BLaER1 (cell line): ENCODE measurements around the gene ADGRF1.

Source experiments
- H3K27ac ChIP-seq: shearing (Covaris generic); formaldehyde crosslinking; 2 replicates; pipeline ENCODE4 v1.8.1; 2022
- H3K27me3 ChIP-seq: shearing (Covaris generic); formaldehyde crosslinking; 2 replicates; pipeline ENCODE4 v1.8.1; 2022
- H3K36me3 ChIP-seq: shearing (Covaris generic); formaldehyde crosslinking; 2 replicates; pipeline ENCODE4 v1.8.1; 2022
- H3K4me1 ChIP-seq: shearing (Covaris generic); formaldehyde crosslinking; 2 replicates; pipeline ENCODE4 v1.8.1; 2022
- H3K4me2 ChIP-seq: shearing (Covaris generic); formaldehyde crosslinking; 2 replicates; pipeline ENCODE4 v1.8.1; 2022
- H3K4me3 ChIP-seq: shearing (Covaris generic); formaldehyde crosslinking; 2 replicates; pipeline ENCODE4 v1.8.1; 2022
- H3K9ac ChIP-seq: shearing (Covaris generic); formaldehyde crosslinking; 2 replicates; pipeline ENCODE4 v1.8.1; 2022
- H3K9me3 ChIP-seq: shearing (Covaris generic); formaldehyde crosslinking; 2 replicates; pipeline ENCODE4 v1.8.1; 2022
- H4K20me1 ChIP-seq: shearing (Covaris generic); formaldehyde crosslinking; 2 replicates; pipeline ENCODE4 v1.8.1; 2022
- Cebpa-rat ChIP-seq: shearing (Covaris generic); IDR thresholded peaks from 2 replicates; pipeline ENCODE4 v1.8.1; 2022

ADGRF1 gene

GRCh38 chr6:47076422-47077344 lies 34.6 kb upstream of the ADGRF1 start:
- Histone ChIP-seq H3K4me3 (no peak overlapping the region), H3K4me1 (no peaks in the 10 kb centered on the region), H3K27me3 (no peaks in the 10 kb centered on the region), H3K27ac (no peak overlapping the region), H4K20me1 (no peaks in the 10 kb centered on the region), H3K36me3 (no peaks in the 10 kb centered on the region), H3K9ac (no peak overlapping the region), H3K4me2 (no peak overlapping the region), H3K9me3 (no peaks in the 10 kb centered on the region)
- no peak for TF ChIP-seq Cebpa-rat

- no peak for TF ChIP-seq Cebpa-rat
These were observed 33.7 kb upstream of the ADGRF1 start for GRCh38 chr6:47075741-47076421.

GRCh38 chr6:47075168-47075567 lies 33.0 kb upstream of the ADGRF1 start:
- Histone ChIP-seq H3K9me3 (no peaks in the 10 kb centered on the region), H3K9ac (no peak overlapping the region), H3K36me3 (no peaks in the 10 kb centered on the region), H3K27ac (no peak overlapping the region), H3K27me3 (no peaks in the 10 kb centered on the region), H3K4me3 (no peak overlapping the region), H3K4me2 (no peak overlapping the region), H4K20me1 (no peaks in the 10 kb centered on the region), H3K4me1 (no peaks in the 10 kb centered on the region)
- no peak for TF ChIP-seq Cebpa-rat

More at GRCh38 chr6:47075741-47076421, 33.7 kb upstream of the ADGRF1 start:
- H3K4me3 ChIP-seq: no peak overlapping the region
- H3K27ac ChIP-seq: no peak overlapping the region
- no peak overlapping the region for H3K9ac ChIP-seq
- no peaks in the 10 kb centered on the region for H3K27me3 ChIP-seq
- no peaks in the 10 kb centered on the region for H3K36me3 ChIP-seq
- H3K9me3 ChIP-seq: no peaks in the 10 kb centered on the region
- no peaks in the 10 kb centered on the region for H3K4me1 ChIP-seq
- no peaks in the 10 kb centered on the region for H4K20me1 ChIP-seq
- no peak overlapping the region for H3K4me2 ChIP-seq

GRCh38 chr6:47073125-47074110 lies 31.3 kb upstream of the ADGRF1 start:
- no peak for TF ChIP-seq Cebpa-rat
- no peaks in the 10 kb centered on the region for H4K20me1 ChIP-seq
- H3K4me2 ChIP-seq: no peak overlapping the region
- no peaks in the 10 kb centered on the region for H3K9me3 ChIP-seq
- H3K4me3 ChIP-seq: no peak overlapping the region
- no peak overlapping the region for H3K27ac ChIP-seq
- H3K36me3 ChIP-seq: no peaks in the 10 kb centered on the region
- no peaks in the 10 kb centered on the region for H3K4me1 ChIP-seq
- H3K9ac ChIP-seq: no peak overlapping the region
- H3K27me3 ChIP-seq: no peaks in the 10 kb centered on the region

GRCh38 chr6:47072667-47073066 lies 30.5 kb upstream of the ADGRF1 start:
- H3K4me2 ChIP-seq: no peak overlapping the region
- no peak overlapping the region for H3K27ac ChIP-seq
- no peaks in the 10 kb centered on the region for H4K20me1 ChIP-seq
- no peak overlapping the region for H3K9ac ChIP-seq
- H3K4me3 ChIP-seq: no peak overlapping the region
- H3K36me3 ChIP-seq: no peaks in the 10 kb centered on the region
- no peaks in the 10 kb centered on the region for H3K4me1 ChIP-seq
- no peak for TF ChIP-seq Cebpa-rat
- no peaks in the 10 kb centered on the region for H3K9me3 ChIP-seq
- no peaks in the 10 kb centered on the region for H3K27me3 ChIP-seq

- H4K20me1 ChIP-seq: no peaks in the 10 kb centered on the region
- no peak overlapping the region for H3K27ac ChIP-seq
- no peaks in the 10 kb centered on the region for H3K27me3 ChIP-seq
- no peak for TF ChIP-seq Cebpa-rat
- no peaks in the 10 kb centered on the region for H3K9me3 ChIP-seq
- no peak overlapping the region for H3K4me3 ChIP-seq
- H3K4me2 ChIP-seq: no peak overlapping the region
- H3K4me1 ChIP-seq: no peaks in the 10 kb centered on the region
- no peaks in the 10 kb centered on the region for H3K36me3 ChIP-seq
- H3K9ac ChIP-seq: no peak overlapping the region
These were observed 29.5 kb upstream of the ADGRF1 start for GRCh38 chr6:47071681-47072080.

- H3K27ac ChIP-seq: no peak overlapping the region
- no peaks in the 10 kb centered on the region for H3K4me1 ChIP-seq
- no peak overlapping the region for H3K4me3 ChIP-seq
- H3K9ac ChIP-seq: no peak overlapping the region
- no peaks in the 10 kb centered on the region for H3K9me3 ChIP-seq
- H4K20me1 ChIP-seq: no peaks in the 10 kb centered on the region
- H3K36me3 ChIP-seq: no peaks in the 10 kb centered on the region
- TF ChIP-seq Cebpa-rat: no peak
- no peak overlapping the region for H3K4me2 ChIP-seq
- no peaks in the 10 kb centered on the region for H3K27me3 ChIP-seq
These were observed 28.3 kb upstream of the ADGRF1 start for GRCh38 chr6:47070461-47070860.

- no peak for TF ChIP-seq Cebpa-rat
- Histone ChIP-seq H3K4me1 (no peaks in the 10 kb centered on the region), H3K36me3 (no peaks in the 10 kb centered on the region), H3K4me2 (no peak overlapping the region), H3K9ac (no peak overlapping the region), H3K9me3 (no peaks in the 10 kb centered on the region), H4K20me1 (no peaks in the 10 kb centered on the region), H3K4me3 (no peak overlapping the region), H3K27ac (no peak overlapping the region), H3K27me3 (no peaks in the 10 kb centered on the region)
These were observed 27.0 kb upstream of the ADGRF1 start for GRCh38 chr6:47069156-47069555.

GRCh38 chr6:47066418-47066817 lies 24.3 kb upstream of the ADGRF1 start:
- Histone ChIP-seq H4K20me1 (no peaks in the 10 kb centered on the region), H3K4me1 (no peaks in the 10 kb centered on the region), H3K4me2 (no peak overlapping the region), H3K9ac (no peak overlapping the region), H3K9me3 (no peaks in the 10 kb centered on the region), H3K36me3 (no peaks in the 10 kb centered on the region), H3K27me3 (no peaks in the 10 kb centered on the region), H3K4me3 (no peak overlapping the region), H3K27ac (no peak overlapping the region)
- TF ChIP-seq Cebpa-rat: no peak
